Measurements from ENCODE around the gene FRMD8.
"Not testable (repeated sequence)": the region's sequence is repeated elsewhere in the genome, so short reads cannot be mapped to it uniquely, and the experiment has no call there.

FRMD8 gene

GRCh38 chr11:65452259-65452658 is 65.8 kb downstream of the FRMD8 start:
- not testable (repeated sequence) for H2AFZ ChIP-seq (ENCODE audit: low read depth, low read length); H3K4me1 ChIP-seq (ENCODE audit: insufficient read depth, low read length); H3K4me3 ChIP-seq (ENCODE audit: low read length); H3K27me3 ChIP-seq (ENCODE audit: insufficient read depth, low read length); H3K9me3 ChIP-seq (ENCODE audit: low read length); H3K36me3 ChIP-seq (ENCODE audit: insufficient read depth, low read length)

GRCh38 chr11:65452806-65453490 is 66.5 kb downstream of the FRMD8 start:
- peaks cover 8% of the 10 kb centered on the region for H3K9me3 ChIP-seq (ENCODE audit: low read length)
- H3K4me1 ChIP-seq (ENCODE audit: insufficient read depth, low read length) = no peaks in the 10 kb centered on the region
- H2AFZ ChIP-seq (ENCODE audit: low read depth, low read length) = no peak overlapping the region
- H3K4me3 ChIP-seq (ENCODE audit: low read length) = no peak overlapping the region
- H3K27me3 ChIP-seq (ENCODE audit: insufficient read depth, low read length) = no peaks in the 10 kb centered on the region
- peaks cover 6% of the 10 kb centered on the region for H3K36me3 ChIP-seq (ENCODE audit: insufficient read depth, low read length)

GRCh38 chr11:65454311-65454695 is 67.9 kb downstream of the FRMD8 start:
- Histone ChIP-seq H3K4me3 (ENCODE audit: low read length) (no peak overlapping the region), H3K27me3 (ENCODE audit: insufficient read depth, low read length) (no peaks in the 10 kb centered on the region), H3K9me3 (ENCODE audit: low read length) (peaks cover 8% of the 10 kb centered on the region), H3K36me3 (ENCODE audit: insufficient read depth, low read length) (peaks cover 6% of the 10 kb centered on the region), H2AFZ (ENCODE audit: low read depth, low read length) (no peak overlapping the region), H3K4me1 (ENCODE audit: insufficient read depth, low read length) (no peaks in the 10 kb centered on the region)

- no peaks in the 10 kb centered on the region for H3K4me1 ChIP-seq (ENCODE audit: insufficient read depth, low read length)
- H3K36me3 ChIP-seq (ENCODE audit: insufficient read depth, low read length) = peaks cover 6% of the 10 kb centered on the region
- no peaks in the 10 kb centered on the region for H3K27me3 ChIP-seq (ENCODE audit: insufficient read depth, low read length)
- H3K4me3 ChIP-seq (ENCODE audit: low read length) = no peak overlapping the region
- no peak overlapping the region for H2AFZ ChIP-seq (ENCODE audit: low read depth, low read length)
- H3K9me3 ChIP-seq (ENCODE audit: low read length) = peaks cover 8% of the 10 kb centered on the region
Measured at GRCh38 chr11:65454696-65455456, 68.4 kb downstream of the FRMD8 start.

DNA sequence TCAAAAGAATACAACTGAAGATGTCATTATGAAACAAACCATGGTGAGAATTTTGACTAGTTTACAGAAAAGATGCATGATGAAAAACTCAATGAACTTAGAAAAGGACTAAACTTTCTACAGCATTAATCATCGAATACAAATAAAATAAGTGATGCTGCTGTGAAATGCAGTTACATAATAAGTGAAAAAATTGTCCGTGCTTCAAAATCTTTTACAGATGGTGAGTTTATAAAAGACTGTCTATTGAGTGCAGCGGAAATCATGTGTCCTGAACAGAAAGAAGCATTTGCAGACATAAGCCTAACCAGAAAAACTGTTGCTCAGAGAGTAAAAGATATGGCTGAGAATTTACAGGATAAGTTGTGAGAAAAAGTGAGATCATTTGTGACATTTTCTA is 70.0 kb downstream of the FRMD8 start:
- no peaks in the 10 kb centered on the region for H3K27me3 ChIP-seq (ENCODE audit: insufficient read depth, low read length)
- no peak overlapping the region for H3K4me3 ChIP-seq (ENCODE audit: low read length)
- peaks cover 4% of the 10 kb centered on the region for H3K9me3 ChIP-seq (ENCODE audit: low read length)
- peaks cover 6% of the 10 kb centered on the region for H3K36me3 ChIP-seq (ENCODE audit: insufficient read depth, low read length)
- no peak overlapping the region for H2AFZ ChIP-seq (ENCODE audit: low read depth, low read length)
- no peaks in the 10 kb centered on the region for H3K4me1 ChIP-seq (ENCODE audit: insufficient read depth, low read length)

DNA sequence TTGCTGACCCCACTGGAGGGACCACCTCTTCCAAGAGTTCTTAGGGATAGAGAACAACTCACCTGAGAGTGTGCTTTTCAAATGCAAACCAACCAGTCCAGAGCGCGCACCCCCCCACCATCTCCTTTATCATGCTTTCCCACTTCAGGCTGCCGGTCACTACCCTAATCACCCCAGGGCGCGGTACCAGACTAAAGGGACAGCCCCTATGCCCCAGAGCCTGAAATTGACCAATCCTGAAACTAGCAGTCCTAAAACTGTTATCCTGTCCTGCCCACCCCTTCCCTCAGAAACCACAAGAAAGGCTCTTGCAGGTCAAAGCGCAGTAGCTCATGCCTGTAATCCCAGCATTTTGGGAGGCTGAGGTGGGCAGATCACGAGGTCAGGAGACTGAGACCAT is 73.1 kb downstream of the FRMD8 start:
- Histone ChIP-seq H3K36me3 (ENCODE audit: insufficient read depth, low read length) (no peaks in the 10 kb centered on the region), H2AFZ (ENCODE audit: low read depth, low read length) (no peak overlapping the region), H3K27me3 (ENCODE audit: insufficient read depth, low read length) (no peaks in the 10 kb centered on the region), H3K9me3 (ENCODE audit: low read length) (peaks cover 4% of the 10 kb centered on the region), H3K4me1 (ENCODE audit: insufficient read depth, low read length) (no peaks in the 10 kb centered on the region), H3K4me3 (ENCODE audit: low read length) (no peak overlapping the region)
